HUES48 (cell line): ENCODE measurements around the gene BEGAIN.

Experiments
- H3K27ac ChIP-seq: one replicate; pipeline ENCODE4 v1.7.0; 2013; ENCODE audit warnings: low read depth, low read length, inconsistent platforms
- H3K27me3 ChIP-seq: 2 replicates; pipeline ENCODE4 v1.6.1; 2013; ENCODE audit warnings: mild to moderate bottlenecking, low read length; ENCODE audit not compliant: control insufficient read depth, insufficient read depth
- H3K36me3 ChIP-seq: 2 replicates; pipeline ENCODE4 v1.6.1; 2013; ENCODE audit warnings: low read length; ENCODE audit not compliant: control insufficient read depth, insufficient read depth
- H3K4me1 ChIP-seq: 2 replicates; pipeline ENCODE4 v1.6.1; 2013; ENCODE audit warnings: mild to moderate bottlenecking, low read length; ENCODE audit not compliant: control insufficient read depth, insufficient read depth
- H3K4me3 ChIP-seq: 2 replicates; pipeline ENCODE4 v1.5.1; 2013; ENCODE audit warnings: mild to moderate bottlenecking, low read depth, low read length
- H3K9ac ChIP-seq: 2 replicates; pipeline ENCODE4 v1.6.1; 2013; ENCODE audit warnings: mild to moderate bottlenecking, low read depth, low read length, moderate library complexity
- H3K9me3 ChIP-seq: 2 replicates; pipeline ENCODE4 v1.6.1; 2013; ENCODE audit warnings: low read length; ENCODE audit not compliant: control insufficient read depth, insufficient read depth

The BEGAIN gene

GRCh38 chr14:100545359-100545758 is 41.9 kb downstream of the BEGAIN start:
- Histone ChIP-seq H3K27ac (no peak overlapping the region), H3K27me3 (peaks cover 18% of the 10 kb centered on the region), H3K36me3 (no peaks in the 10 kb centered on the region), H3K4me3 (no peak overlapping the region), H3K4me1 (peaks cover 14% of the 10 kb centered on the region; the same call in 1 of the 2 replicates), H3K9me3 (no peaks in the 10 kb centered on the region), H3K9ac (no peak overlapping the region)

GRCh38 chr14:100544506-100545141 is 42.6 kb downstream of the BEGAIN start:
- Histone ChIP-seq H3K27ac (no peak overlapping the region), H3K9me3 (no peaks in the 10 kb centered on the region), H3K36me3 (no peaks in the 10 kb centered on the region), H3K4me3 (no peak overlapping the region), H3K9ac (no peak overlapping the region), H3K4me1 (peaks cover 14% of the 10 kb centered on the region; the same call in 1 of the 2 replicates), H3K27me3 (peaks cover 18% of the 10 kb centered on the region)

GRCh38 chr14:100543471-100544455 is 43.5 kb downstream of the BEGAIN start:
- no peak overlapping the region for H3K27ac ChIP-seq

GRCh38 chr14:100542619-100543205 is 44.5 kb downstream of the BEGAIN start:
- Histone ChIP-seq H3K9me3 (no peaks in the 10 kb centered on the region), H3K36me3 (no peaks in the 10 kb centered on the region), H3K4me1 (peaks cover 14% of the 10 kb centered on the region; the same call in 1 of the 2 replicates), H3K27ac (no peak overlapping the region), H3K9ac (no peak overlapping the region), H3K27me3 (peaks cover 12% of the 10 kb centered on the region), H3K4me3 (no peak overlapping the region)

More at GRCh38 chr14:100543471-100544455, 43.5 kb downstream of the BEGAIN start:
- Histone ChIP-seq H3K27me3 (peaks cover 13% of the 10 kb centered on the region), H3K9ac (no peak overlapping the region), H3K36me3 (no peaks in the 10 kb centered on the region), H3K4me3 (no peak overlapping the region), H3K9me3 (no peaks in the 10 kb centered on the region), H3K4me1 (peaks cover 14% of the 10 kb centered on the region; the same call in 1 of the 2 replicates)

- Histone ChIP-seq H3K4me1 (peaks cover 14% of the 10 kb centered on the region; the same call in 1 of the 2 replicates), H3K27ac (no peak overlapping the region), H3K9me3 (no peaks in the 10 kb centered on the region), H3K36me3 (no peaks in the 10 kb centered on the region), H3K27me3 (peaks cover 5% of the 10 kb centered on the region), H3K9ac (no peak overlapping the region), H3K4me3 (no peak overlapping the region)
These were observed 45.3 kb downstream of the BEGAIN start for GRCh38 chr14:100541621-100542560.

- H3K27ac ChIP-seq, result no peak overlapping the region
- no peak overlapping the region for H3K9ac ChIP-seq
These were observed 46.1 kb downstream of the BEGAIN start for GRCh38 chr14:100540926-100541620.

GRCh38 chr14:100540141-100540925 is 46.9 kb downstream of the BEGAIN start:
- Histone ChIP-seq H3K27ac (no peak overlapping the region), H3K9ac (no peak overlapping the region)

More at GRCh38 chr14:100540926-100541620, 46.1 kb downstream of the BEGAIN start:
- Histone ChIP-seq H3K4me3 (no peak overlapping the region), H3K27me3 (no peaks in the 10 kb centered on the region), H3K36me3 (no peaks in the 10 kb centered on the region), H3K9me3 (no peaks in the 10 kb centered on the region), H3K4me1 (peaks cover 14% of the 10 kb centered on the region; the same call in 1 of the 2 replicates)

GRCh38 chr14:100539766-100540140 is 47.5 kb downstream of the BEGAIN start:
- Histone ChIP-seq H3K4me3 (no peak overlapping the region), H3K9ac (no peak overlapping the region), H3K27ac (no peak overlapping the region), H3K27me3 (no peaks in the 10 kb centered on the region), H3K9me3 (no peaks in the 10 kb centered on the region), H3K36me3 (no peaks in the 10 kb centered on the region), H3K4me1 (peaks cover 3% of the 10 kb centered on the region; the same call in 1 of the 2 replicates)

More at GRCh38 chr14:100540141-100540925, 46.9 kb downstream of the BEGAIN start:
- Histone ChIP-seq H3K4me1 (peaks cover 7% of the 10 kb centered on the region; the same call in 1 of the 2 replicates), H3K27me3 (no peaks in the 10 kb centered on the region), H3K9me3 (no peaks in the 10 kb centered on the region), H3K36me3 (no peaks in the 10 kb centered on the region), H3K4me3 (no peak overlapping the region)

- Histone ChIP-seq H3K9ac (no peak overlapping the region), H3K27me3 (no peaks in the 10 kb centered on the region), H3K4me3 (no peak overlapping the region), H3K4me1 (peaks cover 3% of the 10 kb centered on the region; the same call in 1 of the 2 replicates), H3K9me3 (no peaks in the 10 kb centered on the region), H3K27ac (no peak overlapping the region), H3K36me3 (no peaks in the 10 kb centered on the region)
These were observed 48.1 kb downstream of the BEGAIN start for GRCh38 chr14:100539003-100539660.
